Stomach (tissue), 4 donors: Measurements from ENCODE around the gene ETNK2.
"Not testable (repeated sequence)": the region's sequence is repeated elsewhere in the genome, so short reads cannot be mapped to it uniquely, and the experiment has no call there.

Experiments
- CTCF ChIP-seq, 7 experiments: fragments of 450-650 bp in 4 of 7; fragments of 200-600 bp in 3 of 7; sonication (generic) in 3 of 7; IDR thresholded peaks; one replicate each; pipeline ENCODE4 v1.5.1; 2016 to 2019; ENCODE audit warnings: antibody characterized with exemption in 7 of 7, control low read depth in 2 of 7, mild to moderate bottlenecking in 1 of 7
- POLR2A ChIP-seq, 4 donors: fragments of 450-650 bp; IDR thresholded peaks; one replicate each; pipeline ENCODE4 v1.6.1; 2016; ENCODE audit warnings: antibody characterized with exemption in 4 of 4, control low read depth in 2 of 4, mild to moderate bottlenecking in 1 of 4, moderate library complexity in 1 of 4
- POLR2AphosphoS5 ChIP-seq, 3 donors: sonication (generic); formaldehyde crosslinking; IDR thresholded peaks; one replicate each; pipeline ENCODE4 v1.6.1; 2016; ENCODE audit warnings: antibody characterized with exemption in 3 of 3

GRCh38 chr1:204090132-204090531 lies 61.7 kb downstream of the ETNK2 start:
- TF ChIP-seq CTCF, POLR2AphosphoS5, POLR2A (IDR thresholded peaks at IDR 0.05): not testable (repeated sequence)
